RPMI7951 (cell line): ENCODE data around the gene SIGLEC1. TPM values are rescaled to one million over a fixed set of nuclear protein-coding genes. Genes with fewer than 3 reads are reported as not detected.

Source experiments
- DNase-seq: peaks from one replicate; pipeline ENCODE4 v3.0.0-alpha.2; 2012; ENCODE audit warnings: low read depth
- total RNA-seq: library from RNA; depleted of rRNA; stranded (reverse); fragments of >200 nt; shearing (Covaris generic); gene quantifications from 2 replicates; pipeline ENCODE4 v1.2.3, GENCODE V29; 2014

SIGLEC1 gene
- total RNA-seq, 1 experiment from 2014 or later, result not detected

DNA sequence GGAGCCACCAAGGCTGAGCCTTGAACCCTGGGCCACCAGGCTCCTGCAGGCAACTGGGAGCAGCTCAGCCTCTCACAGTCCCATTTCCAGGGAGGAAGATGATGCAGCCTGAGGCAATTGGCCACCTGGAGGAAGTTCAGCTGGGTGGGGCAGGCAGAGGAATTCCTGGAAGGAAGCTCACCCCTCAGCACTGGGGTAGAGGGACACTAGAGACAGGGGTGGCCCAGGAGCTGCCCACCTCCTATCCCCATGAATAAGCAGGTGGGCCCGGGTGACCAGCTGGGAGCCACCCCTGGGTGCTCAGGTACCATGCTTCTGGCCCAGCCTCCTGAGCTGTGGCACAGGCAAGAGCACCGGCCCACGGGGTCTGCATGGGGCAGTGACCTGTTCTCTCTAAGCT lies 16.5 kb upstream of the SIGLEC1 start:
- no peak for DNase-seq

DNA sequence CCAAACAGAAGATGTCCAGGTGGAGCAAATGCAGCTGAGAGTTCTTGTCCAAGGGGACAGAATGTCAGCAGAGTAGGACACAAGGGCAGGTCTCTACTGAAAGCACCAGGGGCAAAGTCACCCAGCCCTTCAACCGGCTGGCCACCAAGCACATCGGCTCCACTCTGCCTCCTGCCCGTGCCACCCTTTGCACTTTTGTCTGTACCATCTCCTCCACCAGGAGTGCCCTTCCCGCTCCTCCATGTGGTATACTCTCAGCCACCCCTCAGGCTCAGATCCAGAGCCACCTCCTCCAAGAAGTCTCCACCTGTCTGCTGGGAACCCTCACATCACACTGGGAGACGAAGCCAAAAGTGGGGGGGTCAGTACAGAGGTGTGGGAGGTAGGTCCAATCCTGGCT lies 16.0 kb upstream of the SIGLEC1 start:
- no peak for DNase-seq

- peak; percentile 65 for DNase-seq
Observed at GRCh38 chr20:3727401-3728021, 15.1 kb upstream of the SIGLEC1 start.

DNA sequence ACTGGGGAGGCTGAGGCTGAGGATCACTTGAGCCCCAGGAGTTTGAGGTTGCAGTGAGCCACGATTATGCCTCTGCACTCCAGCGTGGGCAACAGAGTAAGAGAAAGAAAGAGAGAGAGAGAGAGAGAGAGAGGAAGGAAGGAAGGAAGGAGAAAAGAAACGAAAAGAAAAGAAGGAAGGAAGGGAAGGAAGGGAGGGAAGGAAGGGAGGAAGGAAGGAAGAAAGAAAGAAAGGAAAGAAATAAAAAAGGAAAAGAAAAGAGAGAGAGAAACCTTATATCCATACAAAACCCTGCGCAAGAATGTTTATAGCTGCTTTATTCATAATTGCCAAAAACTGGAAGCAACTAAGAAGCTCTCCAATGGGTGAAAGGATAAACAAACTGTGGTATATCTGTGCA lies 12.0 kb upstream of the SIGLEC1 start:
- no peak for DNase-seq

GRCh38 chr20:3723284-3723683 lies 10.9 kb upstream of the SIGLEC1 start:
- no peak for DNase-seq

- no peak for DNase-seq
Observed at GRCh38 chr20:3721912-3722311, 9.5 kb upstream of the SIGLEC1 start.

GRCh38 chr20:3720626-3721025 lies 8.2 kb upstream of the SIGLEC1 start:
- no peak for DNase-seq

DNA sequence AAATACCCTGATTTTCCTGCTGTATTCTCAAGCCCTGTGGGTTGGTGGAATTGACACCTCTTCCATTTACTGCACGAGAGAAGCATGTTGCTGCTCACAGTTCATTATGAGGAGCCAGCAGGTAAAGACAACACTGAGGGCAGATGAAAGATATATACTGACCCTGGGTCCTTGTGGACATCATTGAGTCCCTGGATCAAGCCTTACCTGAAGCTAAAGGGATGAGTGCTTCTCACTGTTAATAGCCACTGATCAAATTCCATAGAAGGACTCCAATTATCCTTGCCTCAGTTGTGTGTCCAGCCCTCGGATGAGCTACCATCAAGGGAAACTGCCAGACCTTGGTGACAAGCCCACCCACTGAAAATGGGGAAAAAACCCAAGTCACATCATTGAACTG lies 7.7 kb upstream of the SIGLEC1 start:
- no peak for DNase-seq

DNA sequence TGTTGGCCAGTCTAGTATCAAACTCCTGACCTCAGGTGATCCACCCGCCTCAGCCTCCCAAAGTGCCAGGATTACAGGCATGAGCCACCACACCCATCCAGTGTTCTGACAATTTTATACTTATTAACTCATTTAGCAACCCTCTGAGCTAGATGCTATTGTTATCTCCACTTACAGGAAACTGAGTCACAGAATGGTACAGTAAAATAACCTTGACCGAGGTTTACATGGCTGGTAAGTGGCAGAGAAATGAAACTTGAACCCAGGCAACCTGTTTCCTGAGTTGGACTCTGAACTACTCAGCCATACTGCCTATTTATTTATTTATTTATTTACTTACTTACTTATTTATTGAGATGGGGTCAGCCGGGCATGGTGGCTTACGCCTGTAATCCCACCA lies 6.6 kb upstream of the SIGLEC1 start:
- DNase-seq, result no peak

- DNase-seq, result peak; percentile 58
Observed at GRCh38 chr20:3716195-3716834, 3.9 kb upstream of the SIGLEC1 start.

GRCh38 chr20:3714092-3714491 lies 1.7 kb upstream of the SIGLEC1 start:
- no peak for DNase-seq

DNA sequence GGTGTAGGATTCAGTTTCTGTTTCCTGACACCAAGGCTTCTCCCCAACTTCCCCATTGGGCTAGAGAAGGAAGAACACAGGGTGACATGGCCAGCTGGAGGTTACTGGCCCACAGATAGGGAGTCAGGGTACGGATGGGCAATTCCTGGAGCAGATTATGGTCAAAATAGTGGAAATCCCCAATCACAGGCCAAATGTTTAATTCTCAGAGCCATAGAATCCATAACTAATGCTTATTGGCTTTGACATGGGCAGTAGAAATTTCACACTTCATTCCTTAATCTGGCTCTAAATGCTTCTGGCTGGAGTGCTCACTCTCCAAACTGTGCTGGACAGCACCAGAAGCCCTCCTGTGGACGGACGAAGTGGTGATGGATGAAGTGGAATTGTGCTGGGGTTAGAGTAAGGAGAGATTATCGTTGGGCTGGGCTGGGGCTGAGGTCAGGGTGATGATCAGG lies 887 bp downstream of the SIGLEC1 start:
- DNase-seq, result no peak

DNA sequence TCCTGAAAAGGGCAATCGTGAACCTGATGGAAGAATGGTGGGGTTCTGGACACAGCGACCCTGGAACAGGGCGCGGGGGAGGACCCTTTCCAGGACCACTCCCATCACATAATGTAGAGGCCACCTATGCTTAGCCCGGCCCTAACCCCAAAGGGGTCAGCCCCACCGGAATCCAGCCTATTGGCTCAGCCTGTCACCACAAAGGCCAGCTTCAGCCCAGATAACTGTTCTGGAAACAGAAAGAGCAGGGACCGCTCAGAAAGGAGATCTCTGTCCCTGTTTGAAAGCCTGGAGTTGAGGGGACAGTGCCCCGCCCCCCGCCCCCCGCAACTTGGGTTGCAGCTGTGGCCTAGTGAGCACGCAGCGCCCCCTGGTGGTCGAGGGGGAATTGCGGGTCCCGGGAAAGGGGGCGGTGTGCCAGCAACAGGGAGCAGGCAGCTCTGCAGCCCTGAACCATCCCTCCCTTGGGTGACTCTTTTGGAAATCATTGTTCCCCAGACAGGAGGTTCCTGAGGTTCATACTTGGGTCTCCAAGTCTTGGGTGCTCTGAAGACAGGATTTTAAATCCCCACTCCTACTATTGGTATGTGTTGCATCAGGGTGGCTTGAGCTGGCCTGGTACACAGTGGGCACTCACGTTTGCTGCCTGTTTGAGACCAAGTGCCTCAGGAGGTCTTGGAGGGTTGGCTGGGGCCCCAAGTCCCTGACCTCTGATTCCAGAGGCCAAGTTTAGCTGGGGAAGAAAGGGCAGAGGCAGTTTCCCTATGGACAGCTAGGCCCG lies 1.5 kb downstream of the SIGLEC1 start:
- peak; percentile 50 for DNase-seq

GRCh38 chr20:3710011-3710466 lies 2.4 kb downstream of the SIGLEC1 start:
- DNase-seq, result no peak

GRCh38 chr20:3707508-3707899 lies 4.9 kb downstream of the SIGLEC1 start:
- DNase-seq, result no peak

DNA sequence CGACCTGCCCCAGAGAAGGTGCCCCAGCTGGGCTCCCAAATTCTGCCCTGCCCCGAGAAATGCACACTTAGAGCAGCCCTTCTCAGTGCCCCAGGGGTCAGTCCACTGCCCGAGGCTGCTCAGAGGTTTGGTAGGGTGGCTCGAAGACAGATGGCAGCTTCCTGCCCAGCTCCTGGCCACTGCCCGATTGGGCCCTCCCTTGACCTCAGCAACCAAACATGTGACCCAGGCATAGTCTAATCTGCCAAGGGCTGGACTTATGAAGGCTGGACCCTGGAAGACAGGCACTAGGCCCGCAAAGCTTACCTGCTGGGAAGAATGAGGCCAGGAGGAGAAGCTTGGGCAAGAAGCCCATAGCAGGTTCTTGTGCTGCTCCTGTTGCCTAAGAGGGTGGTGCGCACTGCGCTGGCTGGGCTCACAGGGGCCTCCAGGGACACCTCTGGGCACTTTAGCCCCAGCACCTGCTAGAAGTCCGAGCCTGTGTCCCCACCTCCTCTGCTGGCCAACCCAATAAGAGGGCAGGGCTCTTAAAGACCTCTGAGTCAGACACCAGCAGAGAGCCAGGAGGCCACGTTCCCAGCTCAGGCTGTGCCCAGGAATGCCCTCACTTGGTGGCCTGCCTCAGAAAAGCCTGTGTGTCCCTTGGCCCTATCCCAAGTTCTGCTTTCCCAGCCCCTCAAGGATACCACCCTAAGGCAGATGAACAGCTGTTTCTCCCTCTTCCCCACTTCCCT lies 5.5 kb downstream of the SIGLEC1 start:
- DNase-seq, result peak; percentile 34

DNA sequence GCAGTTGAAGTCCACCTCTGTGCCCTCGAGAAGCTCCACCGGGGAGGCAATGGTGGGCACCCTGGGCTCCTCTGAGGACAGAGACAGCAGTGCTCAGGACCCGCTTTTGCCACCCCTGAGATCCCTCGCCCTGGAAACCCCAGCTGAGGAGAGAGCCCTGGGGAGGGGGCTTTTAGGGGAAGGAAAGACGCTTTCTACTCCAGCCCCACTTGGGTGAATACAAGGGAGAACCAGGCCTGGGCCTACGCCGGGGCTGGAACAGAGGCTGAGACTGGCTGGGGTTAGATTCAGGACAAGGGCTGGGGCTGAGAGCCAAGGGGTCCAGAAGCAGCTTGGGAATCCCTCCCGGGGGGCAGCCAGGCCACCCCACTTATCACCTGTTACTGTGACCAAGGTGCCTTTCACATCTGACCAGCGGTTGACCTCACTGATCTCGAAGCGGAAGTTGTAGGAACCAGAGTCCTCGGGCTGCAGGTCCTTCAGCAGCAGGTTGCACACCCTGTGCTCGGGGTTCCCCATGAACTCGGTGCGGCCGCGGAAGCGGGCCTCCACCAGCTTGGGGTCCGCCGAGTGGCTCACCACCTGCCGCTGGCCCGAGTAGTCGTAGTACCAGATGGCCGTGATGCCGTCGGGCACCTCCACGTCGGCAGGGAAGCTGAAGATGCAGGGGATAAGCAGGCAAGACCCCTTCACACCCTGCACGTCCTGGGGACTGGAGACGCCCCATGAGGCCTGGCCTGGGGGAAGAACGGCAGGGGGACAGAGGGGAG lies 6.2 kb downstream of the SIGLEC1 start:
- no peak for DNase-seq

- no peak for DNase-seq
Observed at GRCh38 chr20:3705491-3705969, 6.9 kb downstream of the SIGLEC1 start.

DNA sequence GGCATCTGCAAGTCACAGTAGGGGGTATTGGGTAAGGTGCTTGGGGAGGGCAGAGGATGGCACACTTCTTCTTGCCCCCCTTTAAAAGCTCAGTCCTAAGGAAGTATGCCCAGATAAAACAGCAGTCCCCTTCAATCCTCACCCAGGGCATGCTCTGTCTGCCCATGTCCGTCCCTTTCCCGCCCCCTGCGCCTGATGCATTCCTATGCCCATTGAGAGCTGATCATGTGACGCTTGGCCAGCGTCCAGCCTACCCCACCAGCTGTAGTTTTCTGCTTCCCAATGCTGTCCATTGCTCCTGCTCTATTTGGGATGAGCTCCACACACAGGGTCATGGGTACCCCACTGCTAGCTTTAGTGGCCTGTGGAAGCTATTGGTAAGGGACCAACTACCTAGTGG lies 8.3 kb downstream of the SIGLEC1 start:
- peak; percentile 31 for DNase-seq

DNA sequence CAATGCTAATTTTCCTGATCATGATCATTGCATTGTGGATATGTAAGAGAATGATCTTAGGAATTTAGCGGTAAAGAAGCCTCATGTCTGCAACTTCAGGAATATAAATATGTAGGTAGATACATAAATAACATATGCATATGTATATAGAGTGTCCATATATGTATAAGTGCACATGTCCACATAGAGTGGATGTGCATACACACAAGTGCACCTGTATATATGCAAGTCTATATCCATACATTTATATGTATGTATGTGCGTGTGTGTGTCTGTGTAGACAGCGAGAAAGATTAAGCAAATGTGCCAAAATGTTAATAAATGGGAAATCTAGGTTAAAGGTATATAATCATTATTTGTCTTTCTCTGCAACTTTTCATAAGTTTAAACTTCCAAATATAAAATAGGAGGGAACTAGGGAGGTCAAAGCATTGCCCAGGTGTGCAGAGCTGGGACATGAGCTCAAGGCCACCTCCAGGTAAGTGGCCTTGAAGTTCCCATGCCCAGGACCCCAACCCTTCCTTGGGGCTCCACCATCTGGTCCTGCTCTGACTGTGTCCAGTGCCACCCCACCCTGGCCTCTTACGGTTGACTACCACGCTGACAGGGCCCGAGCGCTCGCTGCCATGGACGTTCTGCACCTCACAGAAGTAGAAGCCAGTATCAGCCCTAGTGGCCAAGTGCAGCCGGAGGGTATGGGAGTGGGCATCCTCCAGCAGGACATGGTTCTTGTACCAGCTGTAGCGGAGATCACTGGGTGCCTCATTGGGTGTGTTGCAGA lies 9.6 kb downstream of the SIGLEC1 start:
- no peak for DNase-seq
